ENCODE results near the gene TGFBI. TPM values are rescaled to one million over a fixed set of nuclear protein-coding genes. Genes with fewer than 3 reads are reported as not detected.

Gene TGFBI
- total and polyA plus RNA-seq, 8 donors = 3.7 to 50.1 (median 14.3) TPM

DNA sequence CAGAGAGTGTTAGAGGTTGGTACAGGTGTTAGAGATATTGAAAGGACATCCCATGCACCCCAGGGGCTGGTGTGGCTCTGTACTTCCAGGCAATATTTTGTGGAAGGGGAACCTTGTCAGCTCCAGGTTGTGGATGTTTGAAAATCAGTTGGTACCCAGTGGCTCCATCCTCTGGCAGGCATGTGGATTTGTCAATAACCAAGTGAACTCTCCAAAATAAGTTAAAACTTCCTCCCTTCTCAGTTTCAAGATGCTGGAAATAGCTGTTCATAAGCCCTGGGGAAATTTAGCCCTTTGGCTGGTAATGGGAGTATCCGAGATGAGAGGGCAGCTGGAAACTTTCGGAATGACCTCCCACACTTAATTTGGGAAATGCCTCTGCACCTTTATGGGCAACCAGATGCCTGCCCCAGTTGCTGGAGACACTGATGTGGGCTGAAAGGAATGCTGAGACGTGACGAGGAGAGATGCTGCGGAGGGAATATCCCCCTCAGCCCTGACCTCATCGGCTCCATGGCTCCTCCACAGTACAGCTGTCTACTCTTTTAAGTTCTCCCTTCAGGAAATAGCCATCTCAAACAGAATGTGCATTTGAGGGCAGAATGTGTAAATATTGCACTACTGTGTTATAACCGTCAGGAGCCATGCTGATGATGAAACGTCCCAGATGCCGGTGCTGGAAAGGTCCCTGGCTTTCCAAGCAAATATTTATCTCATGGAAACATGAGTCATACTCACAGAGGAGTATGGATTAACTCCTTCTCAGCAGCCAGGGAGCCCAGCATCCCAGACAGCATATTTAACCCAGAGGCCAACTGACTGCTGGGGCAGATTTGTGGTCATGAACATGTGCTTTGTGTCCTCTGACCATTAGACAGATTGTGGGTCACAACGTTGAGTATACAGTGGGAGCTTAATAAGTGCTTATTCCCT, 29.5 kb downstream of the TGFBI start:
- Histone ChIP-seq H3K27me3 (no peaks in the 10 kb centered on the region), H3K4me1 (no peaks in the 10 kb centered on the region), H3K9me3 (no peaks in the 10 kb centered on the region), H3K27ac (peak overlapping the region in 1 of 4 donors; percentile 28), H3K4me3 (no peak overlapping the region), H3K36me3 (no peaks in the 10 kb centered on the region)
- FAIRE-seq (peak; percentile 53), ATAC-seq (peak; percentile 68 to 77 (median 75)), DNase-seq (peak in 2 of 6 donors; percentile 32 to 55)
- intact Hi-C loops (cut with DNase I) = no loop called here
- WGBS, 2 donors = 36 to 38% methylated on average over 10 of the region's 10 CpGs
- TF ChIP-seq, protein P1, sequence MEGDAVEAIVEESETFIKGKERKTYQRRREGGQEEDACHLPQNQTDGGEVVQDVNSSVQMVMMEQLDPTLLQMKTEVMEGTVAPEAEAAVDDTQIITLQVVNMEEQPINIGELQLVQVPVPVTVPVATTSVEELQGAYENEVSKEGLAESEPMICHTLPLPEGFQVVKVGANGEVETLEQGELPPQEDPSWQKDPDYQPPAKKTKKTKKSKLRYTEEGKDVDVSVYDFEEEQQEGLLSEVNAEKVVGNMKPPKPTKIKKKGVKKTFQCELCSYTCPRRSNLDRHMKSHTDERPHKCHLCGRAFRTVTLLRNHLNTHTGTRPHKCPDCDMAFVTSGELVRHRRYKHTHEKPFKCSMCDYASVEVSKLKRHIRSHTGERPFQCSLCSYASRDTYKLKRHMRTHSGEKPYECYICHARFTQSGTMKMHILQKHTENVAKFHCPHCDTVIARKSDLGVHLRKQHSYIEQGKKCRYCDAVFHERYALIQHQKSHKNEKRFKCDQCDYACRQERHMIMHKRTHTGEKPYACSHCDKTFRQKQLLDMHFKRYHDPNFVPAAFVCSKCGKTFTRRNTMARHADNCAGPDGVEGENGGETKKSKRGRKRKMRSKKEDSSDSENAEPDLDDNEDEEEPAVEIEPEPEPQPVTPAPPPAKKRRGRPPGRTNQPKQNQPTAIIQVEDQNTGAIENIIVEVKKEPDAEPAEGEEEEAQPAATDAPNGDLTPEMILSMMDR (IDR thresholded peaks at IDR 0.05) = no peak

DNA sequence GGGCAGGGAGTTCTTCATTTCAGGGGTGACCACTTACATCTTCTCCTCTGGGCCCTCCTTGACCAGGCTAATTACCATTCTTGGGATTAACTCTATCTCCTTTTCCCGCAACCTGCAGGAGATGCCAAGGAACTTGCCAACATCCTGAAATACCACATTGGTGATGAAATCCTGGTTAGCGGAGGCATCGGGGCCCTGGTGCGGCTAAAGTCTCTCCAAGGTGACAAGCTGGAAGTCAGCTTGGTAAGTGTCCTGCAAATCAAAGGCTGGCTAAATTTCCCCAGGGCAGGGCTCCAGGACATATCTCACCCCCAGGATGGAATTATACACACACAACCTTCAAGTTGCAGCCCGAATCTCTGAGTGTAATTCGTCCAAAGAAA, 30.2 kb downstream of the TGFBI start:
- 58 to 71% methylated on average over 6 of the region's 6 CpGs for WGBS, 2 donors
- intact Hi-C loops (cut with DNase I) = no loop called here
- Histone ChIP-seq H3K27ac (peak overlapping the region in 1 of 4 donors; percentile 28), H3K4me1 (no peaks in the 10 kb centered on the region), H3K36me3 (no peaks in the 10 kb centered on the region), H3K4me3 (no peak overlapping the region), H3K27me3 (no peaks in the 10 kb centered on the region), H3K9me3 (no peaks in the 10 kb centered on the region)
- TF ChIP-seq, protein P1 (IDR thresholded peaks at IDR 0.05) = no peak
- DNase-seq (no peak), ATAC-seq (no peak), FAIRE-seq (no peak)

DNA sequence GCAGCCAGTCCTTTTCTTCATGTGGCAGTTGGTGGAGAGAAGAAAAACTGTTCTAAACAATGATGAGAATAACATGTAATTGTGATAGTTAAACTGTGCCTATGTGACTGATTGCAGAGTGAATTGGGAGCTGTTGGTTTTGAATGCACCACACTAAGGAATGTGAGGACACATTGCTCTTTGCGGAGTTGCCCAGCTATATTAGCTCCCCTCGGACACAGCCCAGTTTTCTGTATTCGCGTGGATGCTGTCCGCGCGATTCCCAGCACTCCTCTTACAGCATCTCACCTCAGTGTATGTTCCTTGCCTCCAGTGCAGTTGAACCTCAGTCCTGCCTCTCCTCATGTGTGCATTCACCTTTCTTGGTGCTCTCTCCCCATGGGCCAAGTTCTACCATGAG, 32.2 kb downstream of the TGFBI start:
- Histone ChIP-seq H3K4me1 (no peaks in the 10 kb centered on the region), H3K27ac (no peak overlapping the region), H3K27me3 (no peaks in the 10 kb centered on the region), H3K9me3 (no peaks in the 10 kb centered on the region), H3K36me3 (no peaks in the 10 kb centered on the region), H3K4me3 (no peak overlapping the region)
- no peak for FAIRE-seq
- no peak for ATAC-seq
- no peak for DNase-seq
- intact Hi-C loops (cut with DNase I) = no loop called here
- 93 to 97% methylated on average over 7 of the region's 7 CpGs for WGBS, 2 donors
- TF ChIP-seq, protein P1 (IDR thresholded peaks at IDR 0.05) = no peak

DNA sequence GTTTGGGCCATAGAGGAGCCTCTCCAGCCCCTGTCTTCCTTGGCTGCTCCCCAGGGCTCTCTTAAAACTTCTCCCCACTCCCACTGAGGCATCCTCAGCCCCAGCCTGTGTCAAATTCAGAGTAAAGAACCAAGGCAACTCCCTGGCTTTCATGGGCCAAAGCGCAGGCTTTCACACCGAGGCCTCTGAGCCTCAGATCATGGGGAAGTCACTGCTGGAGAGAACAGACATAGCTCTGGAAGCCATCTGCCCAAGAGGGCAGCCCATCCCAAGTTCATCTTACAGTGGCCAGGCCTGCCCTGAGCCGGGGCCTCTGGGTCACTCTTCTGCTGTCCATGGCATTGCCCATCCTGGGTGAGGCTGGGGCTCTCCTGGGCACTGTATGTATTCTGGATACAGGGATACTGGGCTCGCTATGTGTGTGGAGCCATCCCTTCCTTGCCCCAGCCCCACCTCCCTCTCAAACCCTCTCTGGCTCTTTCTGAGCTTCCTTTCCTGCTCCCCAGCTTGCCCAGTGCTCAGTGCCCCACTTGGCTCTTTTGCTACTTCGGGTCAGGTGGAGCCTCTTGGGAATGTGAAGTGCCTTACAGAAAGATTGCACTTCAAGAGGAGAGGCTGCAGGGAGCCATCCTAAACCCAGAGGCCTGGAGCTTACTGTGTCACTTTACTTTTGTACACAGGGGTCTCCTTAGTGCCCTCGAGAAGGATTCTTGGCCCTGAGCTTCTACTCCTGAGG, 33.0 kb downstream of the TGFBI start:
- intact Hi-C loops (cut with DNase I) = no loop called here
- no peak overlapping the region for H3K27ac ChIP-seq
- no peaks in the 10 kb centered on the region for H3K27me3 ChIP-seq
- no peaks in the 10 kb centered on the region for H3K9me3 ChIP-seq
- TF ChIP-seq, protein P1 (IDR thresholded peaks at IDR 0.05) = no peak
- no peaks in the 10 kb centered on the region for H3K36me3 ChIP-seq
- 83 to 85% methylated on average over 6 of the region's 6 CpGs for WGBS, 2 donors
- no peak for FAIRE-seq
- H3K4me3 ChIP-seq = no peak overlapping the region
- H3K4me1 ChIP-seq = no peaks in the 10 kb centered on the region
- no peak for ATAC-seq
- no peak for DNase-seq

Data from pancreas (tissue), 10 donors.